Mononuclear cell (primary cell): ENCODE data around the gene RAB3D. TPM values are rescaled to one million over a fixed set of nuclear protein-coding genes. Genes with fewer than 3 reads are reported as not detected.
"Not testable (repeated sequence)": the region's sequence is repeated elsewhere in the genome, so short reads cannot be mapped to it uniquely, and the experiment has no call there.

Experiments used
- H3K27me3 ChIP-seq: 2 replicates; pipeline ENCODE4 v1.6.0; 2011; ENCODE audit warnings: low read length, control low read depth; ENCODE audit not compliant: insufficient read depth
- H3K4me1 ChIP-seq: 2 replicates; pipeline ENCODE4 v1.5.1; 2011; ENCODE audit warnings: mild to moderate bottlenecking, low read length, control low read depth; ENCODE audit not compliant: insufficient read depth
- H3K4me3 ChIP-seq: 2 replicates; pipeline ENCODE4 v1.5.1; 2011; ENCODE audit warnings: mild to moderate bottlenecking, low read length, moderate library complexity
- H3K9me3 ChIP-seq: 2 replicates; pipeline ENCODE4 v1.5.1; 2011; ENCODE audit warnings: low read depth, mild to moderate bottlenecking, control low read depth, low read length
- total RNA-seq: library from RNA; depleted of rRNA; stranded (reverse); fragments of >200 nt; gene quantifications from one replicate; pipeline ENCODE4 v1.2.3, GENCODE V29; 2012

RAB3D gene
- total RNA-seq, 1 donor = 12.1 TPM

- Histone ChIP-seq H3K9me3 (no peaks in the 10 kb centered on the region), H3K27me3 (no peaks in the 10 kb centered on the region), H3K4me1 (peaks cover 15% of the 10 kb centered on the region), H3K4me3 (peak overlapping the region; percentile 33)
Measured at GRCh38 chr19:11356074-11356397, 16.6 kb upstream of the RAB3D start.

DNA sequence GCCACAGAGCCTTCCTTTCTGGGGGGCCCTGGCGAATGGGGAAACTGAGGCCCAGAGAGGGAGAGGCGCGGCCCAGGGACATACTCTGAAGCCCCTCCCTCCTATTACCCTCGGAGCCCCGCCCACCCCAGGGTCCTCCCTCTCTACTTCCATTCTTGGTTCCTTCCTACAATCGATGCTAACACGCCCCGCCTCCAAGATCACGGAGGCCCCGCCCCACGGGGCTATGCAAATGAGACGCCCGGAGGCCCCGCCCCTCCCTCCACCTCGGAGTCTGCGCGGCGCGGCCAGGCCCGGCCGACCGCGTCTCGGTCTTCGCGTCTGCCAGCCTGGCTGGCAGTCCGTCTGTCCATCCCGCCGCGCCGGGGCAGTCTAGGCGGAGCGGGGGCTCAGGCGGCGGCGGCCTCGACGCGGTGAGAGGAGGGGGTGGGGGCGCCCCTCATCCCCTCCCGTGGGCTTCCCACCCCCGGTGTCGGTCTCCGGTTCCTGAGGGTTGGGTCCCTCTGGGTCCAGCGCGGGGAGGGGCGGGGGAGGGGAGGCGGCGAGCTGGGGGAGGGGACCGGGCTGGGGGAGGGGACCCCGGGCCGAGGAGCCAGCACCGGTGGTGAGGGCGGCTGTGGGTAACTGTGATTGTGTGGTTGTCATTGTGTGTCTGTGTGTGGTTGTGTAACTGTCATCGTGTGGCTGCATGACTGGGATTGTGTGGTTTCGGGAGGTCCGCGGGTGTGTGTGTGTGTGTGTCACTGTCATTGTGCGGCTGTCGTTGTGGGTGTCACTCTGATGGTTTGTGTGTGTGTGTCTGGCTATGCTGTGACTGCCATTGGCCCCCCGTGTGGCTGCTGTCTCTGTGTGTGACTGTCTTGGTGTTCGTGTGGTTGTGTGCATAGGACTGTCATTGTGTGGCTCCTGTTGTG lies 16.0 kb upstream of the RAB3D start, which contains the start of gene PLPPR2:
Gene PLPPR2, plus strand, starts transcription at position 273 of the 914 bp plus-strand sequence. CDS start 2,242 bp downstream, outside the sequence.
- Histone ChIP-seq H3K4me1 (peaks cover 15% of the 10 kb centered on the region), H3K9me3 (no peaks in the 10 kb centered on the region), H3K4me3 (peak within 1 kb of the TSS; percentile 33), H3K27me3 (no peaks in the 10 kb centered on the region)

DNA sequence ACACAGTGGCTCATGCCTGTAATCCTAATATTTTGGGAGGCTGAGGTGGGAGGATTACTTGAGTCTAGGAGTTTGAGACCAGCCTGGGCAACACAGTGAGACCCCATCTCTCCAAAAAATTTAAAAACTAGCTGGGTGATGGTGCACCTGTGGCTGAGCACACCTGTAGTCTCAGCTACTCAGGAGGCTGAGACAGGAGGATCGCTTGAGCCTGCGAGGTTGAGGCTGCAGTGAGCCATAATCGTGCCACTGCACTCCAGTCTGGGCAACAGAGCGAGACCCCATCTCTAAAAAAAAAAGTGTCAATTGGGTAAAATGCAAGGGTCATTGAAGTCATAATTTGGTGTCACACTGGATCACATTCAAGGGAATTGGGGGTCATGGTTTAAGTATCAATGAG lies 14.6 kb upstream of the RAB3D start:
- H3K4me3 ChIP-seq, H3K9me3 ChIP-seq, H3K27me3 ChIP-seq: not testable (repeated sequence)
- peaks cover 15% of the 10 kb centered on the region for H3K4me1 ChIP-seq

GRCh38 chr19:11349171-11349570 lies 9.7 kb upstream of the RAB3D start:
- Histone ChIP-seq H3K4me3 (no peak overlapping the region), H3K4me1 (peaks cover 27% of the 10 kb centered on the region), H3K9me3 (no peaks in the 10 kb centered on the region)

GRCh38 chr19:11347546-11348039 lies 8.1 kb upstream of the RAB3D start:
- H3K4me1 ChIP-seq = peaks cover 34% of the 10 kb centered on the region
- no peaks in the 10 kb centered on the region for H3K9me3 ChIP-seq
- no peak overlapping the region for H3K4me3 ChIP-seq
- H3K27me3 ChIP-seq = no peaks in the 10 kb centered on the region

More at GRCh38 chr19:11349171-11349570, 9.7 kb upstream of the RAB3D start:
- H3K27me3 ChIP-seq = no peaks in the 10 kb centered on the region

- Histone ChIP-seq H3K9me3 (no peaks in the 10 kb centered on the region), H3K27me3 (no peaks in the 10 kb centered on the region), H3K4me3 (peak within 1 kb of the TSS; percentile 71), H3K4me1 (peaks cover 34% of the 10 kb centered on the region)
Measured at GRCh38 chr19:11346104-11346940, 6.9 kb upstream of the RAB3D start, which contains the start of the genes CCDC159 and TMEM205. Gene CCDC159 (plus strand): TSS chr19:11346519. CDS start chr19:11346607, 88 bp downstream. Gene TMEM205 (minus strand): TSS chr19:11346268. CDS start chr19:11345619, 649 bp downstream.

DNA sequence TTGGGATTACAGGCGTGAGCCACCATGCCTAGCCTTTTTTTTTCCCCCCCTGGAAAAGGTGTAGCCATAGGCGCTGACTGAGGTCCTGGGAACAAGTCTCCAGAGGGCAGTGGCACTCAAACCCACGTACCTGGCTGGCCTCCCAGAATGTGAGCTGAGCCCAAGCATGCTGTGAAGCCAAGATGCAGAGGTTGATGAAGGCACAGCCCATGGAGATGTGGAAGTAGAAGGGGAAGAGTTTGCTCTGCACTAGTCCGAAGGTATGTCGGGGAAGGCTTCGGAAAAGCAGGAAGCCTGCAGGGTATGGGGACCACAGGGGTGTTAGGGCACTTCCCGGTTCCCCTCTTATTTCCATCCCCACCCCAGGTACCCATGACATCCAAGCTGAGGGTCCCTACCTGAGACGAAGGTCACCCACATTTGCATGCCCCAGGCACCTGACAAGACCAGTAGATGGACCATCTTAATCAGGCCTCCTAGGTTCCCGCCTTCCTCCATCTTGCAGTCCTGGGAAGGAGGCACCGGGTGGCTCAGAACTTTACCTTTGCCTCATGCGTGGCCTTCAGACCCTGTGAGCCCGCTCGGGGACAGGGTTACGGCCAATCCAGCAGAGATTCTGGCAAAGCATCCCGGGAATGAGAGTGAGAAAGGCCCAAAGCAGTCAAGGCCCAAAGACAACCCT lies 5.8 kb upstream of the RAB3D start:
- Histone ChIP-seq H3K27me3 (no peaks in the 10 kb centered on the region), H3K4me1 (peaks cover 36% of the 10 kb centered on the region), H3K9me3 (no peaks in the 10 kb centered on the region), H3K4me3 (peak overlapping the region; percentile 71)

DNA sequence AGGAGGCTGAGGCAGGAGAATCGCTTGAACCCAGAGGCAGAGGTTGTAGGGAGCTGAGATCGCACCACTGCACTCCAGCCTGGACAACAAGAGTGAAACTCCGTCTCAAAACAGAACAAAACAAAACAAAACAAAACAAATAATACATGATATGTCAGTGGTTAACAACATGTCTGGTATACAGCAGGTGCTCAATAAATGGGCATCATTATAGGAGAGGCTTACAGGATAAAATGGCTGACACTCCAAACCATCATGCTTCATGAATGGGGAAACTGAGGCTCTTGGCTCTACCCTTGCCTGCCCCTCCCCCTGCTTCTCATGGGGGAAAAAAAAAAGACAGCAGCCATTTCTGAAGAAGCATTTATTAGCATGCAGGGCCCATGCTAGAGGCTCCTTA lies 3.0 kb upstream of the RAB3D start:
- Histone ChIP-seq H3K4me3 (no peak overlapping the region), H3K9me3 (no peaks in the 10 kb centered on the region), H3K27me3 (no peaks in the 10 kb centered on the region), H3K4me1 (peaks cover 59% of the 10 kb centered on the region)

DNA sequence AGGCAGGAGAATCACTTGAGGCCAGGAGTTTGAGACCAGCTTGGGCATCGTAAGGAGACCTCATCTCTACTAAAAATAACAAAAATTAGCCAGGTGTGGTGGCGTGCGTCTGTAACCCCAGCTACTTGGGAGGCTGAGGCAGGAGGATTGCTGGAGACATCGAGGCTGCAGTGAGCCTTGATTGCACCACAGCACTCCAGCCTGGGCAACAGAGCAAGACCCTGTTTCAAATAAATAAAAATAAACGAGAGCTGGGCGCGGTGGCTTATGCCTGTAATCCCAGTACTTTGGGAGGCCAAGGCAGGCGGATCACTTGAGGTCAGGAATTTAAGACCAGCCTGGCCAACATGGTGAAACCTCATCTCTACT lies 626 bp upstream of the RAB3D start:
- not testable (repeated sequence) for H3K4me3 ChIP-seq, H3K27me3 ChIP-seq, H3K9me3 ChIP-seq
- peaks cover 55% of the 10 kb centered on the region for H3K4me1 ChIP-seq

DNA sequence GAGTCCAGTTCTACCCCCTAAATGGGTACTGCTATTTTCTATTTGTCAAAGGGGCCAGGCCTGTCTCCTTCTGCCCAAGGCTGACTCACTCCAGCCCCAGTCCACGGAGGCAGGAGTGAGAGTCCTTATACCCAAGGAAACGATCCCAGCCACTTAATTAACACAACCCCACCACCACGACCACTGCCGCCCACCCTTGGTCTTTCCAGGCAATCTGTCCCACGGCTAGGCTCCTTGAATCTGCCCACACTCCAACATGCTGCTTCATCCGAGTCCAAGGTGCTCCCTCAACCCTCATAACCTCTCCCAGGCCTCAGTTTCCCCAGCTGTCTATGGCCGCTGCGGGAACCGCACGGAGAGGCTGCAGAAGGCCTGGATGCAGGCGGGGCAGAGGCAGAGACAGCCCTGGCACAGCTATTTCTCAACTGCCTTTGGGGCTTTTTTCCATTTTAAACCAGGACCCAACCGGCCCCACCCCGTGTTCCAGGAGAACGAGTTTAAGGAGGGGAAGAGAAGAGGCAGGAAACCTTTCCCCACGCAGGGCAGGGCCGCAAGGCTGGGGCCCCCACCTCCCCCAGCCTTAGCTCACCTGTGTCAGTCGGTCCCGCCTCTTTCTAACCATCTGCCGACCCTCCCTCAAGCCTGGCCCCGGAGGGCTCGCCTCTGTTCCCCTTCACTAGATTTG lies 746 bp downstream of the RAB3D start:
- H3K4me3 ChIP-seq = peak overlapping the region; percentile 58
- H3K4me1 ChIP-seq = peaks cover 42% of the 10 kb centered on the region
- H3K27me3 ChIP-seq = no peaks in the 10 kb centered on the region
- no peaks in the 10 kb centered on the region for H3K9me3 ChIP-seq

DNA sequence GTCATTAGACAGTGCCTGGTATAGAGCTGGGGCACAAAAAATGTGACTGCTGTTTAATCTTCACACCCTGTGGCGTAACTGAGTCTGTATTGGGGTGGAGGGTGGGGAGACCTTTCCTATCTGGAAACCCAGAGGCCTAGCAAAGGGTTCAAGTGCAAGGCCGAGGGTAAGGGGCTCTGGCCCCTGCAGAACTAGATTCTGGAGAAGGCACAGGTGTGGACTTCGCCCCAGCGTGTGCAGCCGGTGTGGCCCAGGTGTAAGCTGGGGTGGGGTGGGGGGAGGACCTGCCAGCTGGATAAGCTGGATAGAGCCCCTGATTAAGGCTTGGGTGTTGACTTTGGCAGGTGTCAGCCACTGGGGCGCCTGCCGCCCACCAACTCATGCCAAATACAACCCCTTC lies 1.3 kb downstream of the RAB3D start:
- no peaks in the 10 kb centered on the region for H3K27me3 ChIP-seq
- H3K4me3 ChIP-seq = peak overlapping the region; percentile 58
- H3K9me3 ChIP-seq = no peaks in the 10 kb centered on the region
- H3K4me1 ChIP-seq = peaks cover 39% of the 10 kb centered on the region

- peak overlapping the region; percentile 58 for H3K4me3 ChIP-seq
- peaks cover 39% of the 10 kb centered on the region for H3K4me1 ChIP-seq
Measured at GRCh38 chr19:11337080-11337479, 2.4 kb downstream of the RAB3D start.

DNA sequence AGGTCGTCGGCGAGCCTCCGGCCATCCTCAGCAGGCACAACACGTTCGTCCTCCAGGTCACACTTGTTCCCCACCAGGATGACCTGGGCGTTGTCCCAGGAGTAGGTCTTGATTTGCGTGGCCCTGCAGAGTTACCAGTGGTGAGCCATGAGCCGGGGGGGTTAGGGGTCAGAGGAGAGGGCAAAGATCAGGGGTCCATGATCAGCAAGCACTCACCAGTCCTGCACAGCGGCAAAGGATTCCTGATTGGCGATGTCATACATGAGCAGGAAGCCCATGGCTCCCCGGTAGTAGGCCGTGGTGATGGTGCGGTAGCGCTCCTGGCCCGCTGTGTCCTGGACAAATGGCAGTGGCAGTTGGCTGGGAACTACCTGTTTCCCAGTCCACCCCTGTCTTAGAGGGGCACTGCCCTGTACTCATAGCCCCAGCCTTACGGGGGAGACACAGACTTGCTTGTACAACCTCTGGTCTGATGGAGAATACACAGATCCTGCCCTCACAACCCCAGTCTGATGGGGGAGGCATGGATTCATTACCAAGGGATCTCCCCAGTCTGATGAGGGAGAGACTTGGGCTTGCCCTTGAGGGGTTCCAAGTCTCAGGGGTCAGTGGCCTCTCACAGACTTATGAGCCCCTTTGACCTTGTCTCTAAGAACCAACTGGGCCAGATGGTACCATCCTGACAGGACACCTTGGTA lies 3.9 kb downstream of the RAB3D start:
- H3K9me3 ChIP-seq = no peaks in the 10 kb centered on the region
- H3K4me1 ChIP-seq = peaks cover 39% of the 10 kb centered on the region
- no peak overlapping the region for H3K4me3 ChIP-seq
- H3K27me3 ChIP-seq = no peaks in the 10 kb centered on the region

More at GRCh38 chr19:11337080-11337479, 2.4 kb downstream of the RAB3D start:
- Histone ChIP-seq H3K27me3 (no peaks in the 10 kb centered on the region), H3K9me3 (no peaks in the 10 kb centered on the region)

- H3K4me3 ChIP-seq, H3K9me3 ChIP-seq, H3K27me3 ChIP-seq: not testable (repeated sequence)
- H3K4me1 ChIP-seq = peaks cover 28% of the 10 kb centered on the region
Measured at GRCh38 chr19:11333838-11334237, 5.6 kb downstream of the RAB3D start.
